ENCODE results near the gene UQCC2. TPM values are rescaled to one million over a fixed set of nuclear protein-coding genes. Genes with fewer than 3 reads are reported as not detected.

UQCC2 gene
- polyA plus RNA-seq, 1 of the 3 experiments (the other 2 are of a cell fraction): 59.0 TPM

DNA sequence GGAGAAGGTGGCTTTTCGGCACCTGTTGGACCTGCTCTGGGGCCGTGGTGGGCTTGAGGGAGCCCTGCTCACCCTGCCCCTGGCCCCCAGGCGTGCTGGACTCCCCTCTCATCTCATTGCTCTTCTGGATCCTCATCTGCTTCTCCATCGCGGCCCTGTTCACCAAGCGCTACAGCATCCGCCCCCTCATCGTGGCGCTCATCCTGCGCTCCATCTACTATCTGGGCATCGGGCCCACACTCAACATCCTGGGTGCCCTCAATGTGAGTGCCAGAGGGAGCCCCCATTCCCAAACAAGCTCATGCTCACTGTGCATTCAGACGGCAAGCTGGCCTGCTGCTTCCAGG is 22.4 kb downstream of the UQCC2 start:
- H3K79me2 ChIP-seq (ENCODE audit: insufficient read depth): no peaks in the 10 kb centered on the region
- no peaks in the 10 kb centered on the region for H3K9me2 ChIP-seq
- no peak overlapping the region for H3K4me2 ChIP-seq
- H3K9me3 ChIP-seq: no peaks in the 10 kb centered on the region
- 88% methylated on average over 9 of the region's 12 CpGs for WGBS (ENCODE audit: low lambda C conversion rate)
- H3K4me1 ChIP-seq (ENCODE audit: control insufficient read depth in 1 of 2, insufficient read depth in 2 of 2, low read depth in 1 of 2, low read length in 1 of 2): peaks cover 0 to 3% of the 10 kb centered on the region in 2 experiments; a peak in 1 of 4 replicates
- no peak overlapping the region for H3K9ac ChIP-seq
- H3K4me3 ChIP-seq (ENCODE audit: low read depth in 2 of 2, low read length in 1 of 2): no peak overlapping the region
- TF ChIP-seq, protein P1, sequence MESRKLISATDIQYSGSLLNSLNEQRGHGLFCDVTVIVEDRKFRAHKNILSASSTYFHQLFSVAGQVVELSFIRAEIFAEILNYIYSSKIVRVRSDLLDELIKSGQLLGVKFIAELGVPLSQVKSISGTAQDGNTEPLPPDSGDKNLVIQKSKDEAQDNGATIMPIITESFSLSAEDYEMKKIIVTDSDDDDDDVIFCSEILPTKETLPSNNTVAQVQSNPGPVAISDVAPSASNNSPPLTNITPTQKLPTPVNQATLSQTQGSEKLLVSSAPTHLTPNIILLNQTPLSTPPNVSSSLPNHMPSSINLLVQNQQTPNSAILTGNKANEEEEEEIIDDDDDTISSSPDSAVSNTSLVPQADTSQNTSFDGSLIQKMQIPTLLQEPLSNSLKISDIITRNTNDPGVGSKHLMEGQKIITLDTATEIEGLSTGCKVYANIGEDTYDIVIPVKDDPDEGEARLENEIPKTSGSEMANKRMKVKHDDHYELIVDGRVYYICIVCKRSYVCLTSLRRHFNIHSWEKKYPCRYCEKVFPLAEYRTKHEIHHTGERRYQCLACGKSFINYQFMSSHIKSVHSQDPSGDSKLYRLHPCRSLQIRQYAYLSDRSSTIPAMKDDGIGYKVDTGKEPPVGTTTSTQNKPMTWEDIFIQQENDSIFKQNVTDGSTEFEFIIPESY (IDR thresholded peaks at IDR 0.05; ENCODE audit: borderline replicate concordance, low read depth): no peak
- TF ChIP-seq RAD21 (IDR thresholded peaks at IDR 0.05; ENCODE audit: low read length) (no peak), ELF1 (IDR thresholded peaks at IDR 0.05) (no peak), JUND (IDR thresholded peaks at IDR 0.05) (no peak)
- H4K20me1 ChIP-seq (ENCODE audit: insufficient read depth): no peaks in the 10 kb centered on the region
- ChIA-PET POLR2A (no interaction called here), CTCF (interaction anchor here (1.6 to 2.7 kb wide), 3 partner anchors 11 to 57 kb away, joined by 4 to 14 read pairs (median 7); no protein-coding TSS in a partner anchor)
- no peak overlapping the region for H2AFZ ChIP-seq (ENCODE audit: low read depth)
- no peaks in the 10 kb centered on the region for H3K27me3 ChIP-seq (ENCODE audit: insufficient read depth)
- H3F3A ChIP-seq (replicated peaks; ENCODE audit: insufficient read depth): no peaks in the 10 kb centered on the region
- H3K36me3 ChIP-seq (replicated peaks in 1 of 2; ENCODE audit: control insufficient read depth in 1 of 2, insufficient read depth in 2 of 2, low read length in 1 of 2): no peaks in the 10 kb centered on the region
- no peak for DNase-seq
- no peak overlapping the region for H3K27ac ChIP-seq (ENCODE audit: low read depth in 2 of 2, low read length in 1 of 2)

DNA sequence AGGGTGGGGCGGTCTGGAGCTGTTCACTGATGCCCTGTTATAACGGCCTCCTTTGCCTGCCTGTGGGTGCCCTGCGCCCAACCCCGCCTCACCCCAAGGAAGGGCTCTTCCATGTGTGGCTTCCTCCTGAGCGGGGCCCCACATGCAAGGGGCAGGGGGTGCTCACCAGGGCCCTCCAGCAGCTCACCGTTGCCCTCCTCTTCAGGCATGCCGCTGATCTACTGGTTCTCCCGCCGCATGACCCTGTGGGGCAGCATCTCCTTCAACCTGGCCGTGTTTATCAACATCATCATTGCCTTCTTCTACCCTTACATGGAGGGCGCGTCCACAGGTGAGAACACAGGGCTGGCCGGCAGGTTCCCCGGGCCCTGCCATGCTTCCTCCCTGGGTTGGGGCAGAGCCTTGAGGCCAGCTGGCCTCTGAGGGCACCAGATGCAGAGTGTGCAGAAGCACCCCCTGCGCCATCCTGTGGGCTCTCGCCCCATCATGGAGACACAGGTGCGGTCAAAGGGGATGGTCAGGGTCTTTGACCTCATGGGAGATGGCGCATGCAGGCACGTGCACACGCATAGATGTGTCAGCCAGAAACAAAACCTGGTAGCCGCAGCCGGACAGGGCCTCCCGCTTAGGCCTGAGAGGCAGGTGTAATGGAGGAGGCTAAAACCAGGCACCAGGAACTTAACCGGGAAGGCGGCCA is 22.9 kb downstream of the UQCC2 start:
- Histone ChIP-seq H3K36me3 (replicated peaks in 1 of 2; ENCODE audit: control insufficient read depth in 1 of 2, insufficient read depth in 2 of 2, low read length in 1 of 2) (no peaks in the 10 kb centered on the region), H3F3A (replicated peaks; ENCODE audit: insufficient read depth) (no peaks in the 10 kb centered on the region), H3K79me2 (ENCODE audit: insufficient read depth) (no peaks in the 10 kb centered on the region), H4K20me1 (ENCODE audit: insufficient read depth) (no peaks in the 10 kb centered on the region), H3K4me3 (ENCODE audit: low read depth in 2 of 2, low read length in 1 of 2) (no peak overlapping the region), H3K9me3 (no peaks in the 10 kb centered on the region), H3K9ac (no peak overlapping the region), H3K9me2 (no peaks in the 10 kb centered on the region), H3K4me2 (no peak overlapping the region), H3K27me3 (ENCODE audit: insufficient read depth) (no peaks in the 10 kb centered on the region), H3K4me1 (ENCODE audit: control insufficient read depth in 1 of 2, insufficient read depth in 2 of 2, low read depth in 1 of 2, low read length in 1 of 2) (no peaks in the 10 kb centered on the region; a peak in 1 of 4 replicates), H2AFZ (ENCODE audit: low read depth) (no peak overlapping the region), H3K27ac (ENCODE audit: low read depth in 2 of 2, low read length in 1 of 2) (no peak overlapping the region)
- ChIA-PET CTCF (interaction anchor here (0.6 to 1.8 kb wide), 2 partner anchors 57 to 161 kb away, joined by 3 to 4 read pairs; no protein-coding TSS in a partner anchor), POLR2A (no interaction called here)
- WGBS (ENCODE audit: low lambda C conversion rate): 88% methylated on average over 13 of the region's 25 CpGs
- peak; percentile 27 for DNase-seq
- TF ChIP-seq JUND (IDR thresholded peaks at IDR 0.05) (no peak), FOXJ3 (CRISPR knock-in tag; IDR thresholded peaks at IDR 0.05) (no peak), SIN3A (IDR thresholded peaks at IDR 0.05; ENCODE audit: borderline replicate concordance, low read depth, low read length) (no peak), FOSL2 (IDR thresholded peaks at IDR 0.05; ENCODE audit: borderline replicate concordance, low read depth) (no peak), FOXM1 (IDR thresholded peaks at IDR 0.05; ENCODE audit: low read depth) (no peak), MXI1 (IDR thresholded peaks at IDR 0.05; ENCODE audit: low read depth, low read length) (no peak), NFIC (IDR thresholded peaks at IDR 0.05; ENCODE audit: borderline replicate concordance) (no peak), POLR2AphosphoS5 (IDR thresholded peaks at IDR 0.05; ENCODE audit: low read depth, low read length) (no peak), NRF1 (IDR thresholded peaks at IDR 0.05; ENCODE audit: low read depth, low read length) (no peak), RCOR1 (IDR thresholded peaks at IDR 0.05; ENCODE audit: low read length) (no peak)
- TF ChIP-seq, protein P2, sequence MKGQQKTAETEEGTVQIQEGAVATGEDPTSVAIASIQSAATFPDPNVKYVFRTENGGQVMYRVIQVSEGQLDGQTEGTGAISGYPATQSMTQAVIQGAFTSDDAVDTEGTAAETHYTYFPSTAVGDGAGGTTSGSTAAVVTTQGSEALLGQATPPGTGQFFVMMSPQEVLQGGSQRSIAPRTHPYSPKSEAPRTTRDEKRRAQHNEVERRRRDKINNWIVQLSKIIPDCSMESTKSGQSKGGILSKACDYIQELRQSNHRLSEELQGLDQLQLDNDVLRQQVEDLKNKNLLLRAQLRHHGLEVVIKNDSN (IDR thresholded peaks at IDR 0.05; ENCODE audit: borderline replicate concordance, low read depth): no peak
- TF ChIP-seq, protein P3, sequence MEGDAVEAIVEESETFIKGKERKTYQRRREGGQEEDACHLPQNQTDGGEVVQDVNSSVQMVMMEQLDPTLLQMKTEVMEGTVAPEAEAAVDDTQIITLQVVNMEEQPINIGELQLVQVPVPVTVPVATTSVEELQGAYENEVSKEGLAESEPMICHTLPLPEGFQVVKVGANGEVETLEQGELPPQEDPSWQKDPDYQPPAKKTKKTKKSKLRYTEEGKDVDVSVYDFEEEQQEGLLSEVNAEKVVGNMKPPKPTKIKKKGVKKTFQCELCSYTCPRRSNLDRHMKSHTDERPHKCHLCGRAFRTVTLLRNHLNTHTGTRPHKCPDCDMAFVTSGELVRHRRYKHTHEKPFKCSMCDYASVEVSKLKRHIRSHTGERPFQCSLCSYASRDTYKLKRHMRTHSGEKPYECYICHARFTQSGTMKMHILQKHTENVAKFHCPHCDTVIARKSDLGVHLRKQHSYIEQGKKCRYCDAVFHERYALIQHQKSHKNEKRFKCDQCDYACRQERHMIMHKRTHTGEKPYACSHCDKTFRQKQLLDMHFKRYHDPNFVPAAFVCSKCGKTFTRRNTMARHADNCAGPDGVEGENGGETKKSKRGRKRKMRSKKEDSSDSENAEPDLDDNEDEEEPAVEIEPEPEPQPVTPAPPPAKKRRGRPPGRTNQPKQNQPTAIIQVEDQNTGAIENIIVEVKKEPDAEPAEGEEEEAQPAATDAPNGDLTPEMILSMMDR (IDR thresholded peaks at IDR 0.05): no peak
- TF ChIP-seq, protein P4, sequence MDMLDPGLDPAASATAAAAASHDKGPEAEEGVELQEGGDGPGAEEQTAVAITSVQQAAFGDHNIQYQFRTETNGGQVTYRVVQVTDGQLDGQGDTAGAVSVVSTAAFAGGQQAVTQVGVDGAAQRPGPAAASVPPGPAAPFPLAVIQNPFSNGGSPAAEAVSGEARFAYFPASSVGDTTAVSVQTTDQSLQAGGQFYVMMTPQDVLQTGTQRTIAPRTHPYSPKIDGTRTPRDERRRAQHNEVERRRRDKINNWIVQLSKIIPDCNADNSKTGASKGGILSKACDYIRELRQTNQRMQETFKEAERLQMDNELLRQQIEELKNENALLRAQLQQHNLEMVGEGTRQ (IDR thresholded peaks at IDR 0.05; ENCODE audit: borderline replicate concordance, low read depth, low read length): no peak
- TF ChIP-seq, protein P5, sequence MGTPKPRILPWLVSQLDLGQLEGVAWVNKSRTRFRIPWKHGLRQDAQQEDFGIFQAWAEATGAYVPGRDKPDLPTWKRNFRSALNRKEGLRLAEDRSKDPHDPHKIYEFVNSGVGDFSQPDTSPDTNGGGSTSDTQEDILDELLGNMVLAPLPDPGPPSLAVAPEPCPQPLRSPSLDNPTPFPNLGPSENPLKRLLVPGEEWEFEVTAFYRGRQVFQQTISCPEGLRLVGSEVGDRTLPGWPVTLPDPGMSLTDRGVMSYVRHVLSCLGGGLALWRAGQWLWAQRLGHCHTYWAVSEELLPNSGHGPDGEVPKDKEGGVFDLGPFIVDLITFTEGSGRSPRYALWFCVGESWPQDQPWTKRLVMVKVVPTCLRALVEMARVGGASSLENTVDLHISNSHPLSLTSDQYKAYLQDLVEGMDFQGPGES (IDR thresholded peaks at IDR 0.05; ENCODE audit: low read depth, low read length): no peak

All from SK-N-SH (cell line).